A549 (cell line): ENCODE measurements around the gene KLKB1. TPM values are rescaled to one million over a fixed set of nuclear protein-coding genes. Genes with fewer than 3 reads are reported as not detected.

Experiments used
- ATAC-seq, 2 experiments: fragments of 200-7000 bp in 1 of 2; fragments of >200 bp in 1 of 2; cut with Nextera tagmentation in 1 of 2; cut with Tn5 transposase in 1 of 2; 3 replicates each; pipeline versions ENCODE4 v1.8.0 to v1.9.1; 2018 to 2020; ENCODE audit warnings: mild to moderate bottlenecking in 1 of 2, moderate library complexity in 1 of 2
- CTCF ChIA-PET: fragments of 300-600 bp; sonication (Branson Sonifier 250); formaldehyde crosslinking; extraction: SDS; loops from one replicate; lab custom pipeline; 2021; ENCODE audit warnings: antibody characterized with exemption, inconsistent platforms; lab: Yijun Ruan, JAX
- POLR2A ChIA-PET: fragments of 350-600 bp; formaldehyde crosslinking; extraction: SDS; loops from one replicate; lab custom pipeline; 2021; ENCODE audit warnings: antibody characterized with exemption, inconsistent platforms; lab: Yijun Ruan, JAX
- DNase-seq, 2 experiments: peaks; one replicate each; pipeline versions ENCODE4 v3.0.0 to v3.0.0-alpha.2; 2011 to 2016; ENCODE audit warnings: low read depth in 1 of 2, low spot score in 1 of 2
- FAIRE-seq: peaks from 2 replicates; lab custom pipeline; 2011; peaks lifted over from hg19 to GRCh38; lab: Jason Lieb, UNC
- H3K27ac ChIP-seq, 2 experiments: fragments of >200 bp; sonication (Bioruptor Twin); formaldehyde crosslinking; 3 replicates each; pipeline ENCODE4 v1.5.1; 2016 to 2017
- H3K4me1 ChIP-seq: fragments of >200 bp; sonication (Bioruptor Twin); formaldehyde crosslinking; 3 replicates; pipeline ENCODE4 v1.6.1; 2016
- H3K4me2 ChIP-seq: fragments of >200 bp; sonication (Bioruptor Twin); formaldehyde crosslinking; 3 replicates; pipeline ENCODE4 v1.6.1; 2016
- H3K4me3 ChIP-seq: fragments of >200 bp; sonication (Bioruptor Twin); formaldehyde crosslinking; 3 replicates; pipeline ENCODE4 v1.5.1; 2016
- H3K9me3 ChIP-seq: fragments of >200 bp; sonication (Bioruptor Twin); formaldehyde crosslinking; 3 replicates; pipeline ENCODE4 v1.6.1; 2016
- CEBPB ChIP-seq, 2 experiments: fragments of >200 bp in 1 of 2; sonication (Bioruptor Twin) in 1 of 2; formaldehyde crosslinking in 1 of 2; IDR thresholded peaks; 2 replicates each; pipeline ENCODE4 v1.6.1; 2012 to 2016
- CHD2 ChIP-seq: fragments of 150-350 bp; IDR thresholded peaks from 2 replicates; pipeline ENCODE4 v1.6.1; 2014; ENCODE audit warnings: low read length; ENCODE audit not compliant: partially characterized antibody
- EHMT2 ChIP-seq: fragments of 200-600 bp; sonication (generic); IDR thresholded peaks from 2 replicates; pipeline ENCODE4 v1.6.1; 2016; ENCODE audit warnings: antibody characterized with exemption, low read depth, mild to moderate bottlenecking, moderate library complexity
- EP300 ChIP-seq, 2 experiments: fragments of >200 bp; sonication (Bioruptor Twin); formaldehyde crosslinking; IDR thresholded peaks; 2 replicates in 1 of 2; 3 replicates in 1 of 2; pipeline ENCODE4 v1.6.1; 2016 to 2017
- ESRRA ChIP-seq: fragments of 150-350 bp; IDR thresholded peaks from 2 replicates; pipeline ENCODE4 v1.6.1; 2014; ENCODE audit warnings: mild to moderate bottlenecking, low read length, borderline replicate concordance
- FOSL2 ChIP-seq, 2 experiments: fragments of 450-650 bp in 1 of 2; fragments of >200 bp in 1 of 2; sonication (Bioruptor Twin) in 1 of 2; formaldehyde crosslinking; IDR thresholded peaks; 2 replicates each; pipeline versions ENCODE4 v1.5.0 to v1.6.1; 2016 to 2020; ENCODE audit warnings: mild to moderate bottlenecking in 1 of 2, moderate library complexity in 1 of 2
- HEYL ChIP-seq: fragments of 250-450 bp; sonication (Bioruptor Pico); IDR thresholded peaks from 2 replicates; pipeline ENCODE4 v1.8.0; 2021; ENCODE audit warnings: mild to moderate bottlenecking, moderate library complexity
- HOXA7 ChIP-seq: fragments of 250-450 bp; sonication (Bioruptor Pico); IDR thresholded peaks from 2 replicates; pipeline ENCODE4 v1.5.0; 2020; ENCODE audit warnings: mild to moderate bottlenecking, moderate library complexity
- JUNB ChIP-seq: fragments of >200 bp; sonication (Bioruptor Twin); formaldehyde crosslinking; IDR thresholded peaks from 2 replicates; pipeline ENCODE4 v1.6.1; 2016
- KDM5A ChIP-seq: fragments of 200-600 bp; sonication (generic); IDR thresholded peaks from 2 replicates; pipeline ENCODE4 v1.6.1; 2016; ENCODE audit warnings: antibody characterized with exemption, mild to moderate bottlenecking
- PHF8 ChIP-seq: fragments of 200-600 bp; sonication (generic); IDR thresholded peaks from 2 replicates; pipeline ENCODE4 v1.6.1; 2016; ENCODE audit warnings: low read depth, mild to moderate bottlenecking, antibody characterized with exemption, moderate library complexity, borderline replicate concordance
- RAD21 ChIP-seq, 2 experiments: fragments of >200 bp in 1 of 2; sonication (Bioruptor Twin) in 1 of 2; formaldehyde crosslinking in 1 of 2; IDR thresholded peaks in 1 of 2; conservative IDR thresholded peaks in 1 of 2; 2 replicates in 1 of 2; 3 replicates in 1 of 2; pipeline ENCODE4 v1.6.1; 2012 to 2018; ENCODE audit warnings: inconsistent platforms in 1 of 2
- SMC3 ChIP-seq: fragments of >200 bp; sonication (Bioruptor Twin); formaldehyde crosslinking; IDR thresholded peaks from 3 replicates; pipeline ENCODE4 v1.6.1; 2018; ENCODE audit warnings: inconsistent platforms
- SREBF2 ChIP-seq: fragments of 450-650 bp; IDR thresholded peaks from 2 replicates; pipeline ENCODE4 v1.6.1; 2014; ENCODE audit warnings: mild to moderate bottlenecking, moderate library complexity
- ZNF302 ChIP-seq: fragments of 250-450 bp; sonication (Bioruptor Pico); IDR thresholded peaks from 2 replicates; pipeline ENCODE4 v1.9.0; 2021; ENCODE audit warnings: inconsistent platforms, mild to moderate bottlenecking, moderate library complexity
- ZSCAN20 ChIP-seq: fragments of 250-450 bp; sonication (Bioruptor Pico); IDR thresholded peaks from 2 replicates; pipeline ENCODE4 v1.8.0; 2022; ENCODE audit warnings: mild to moderate bottlenecking, moderate library complexity
- WGBS: methylation state at CpG from one replicate; pipeline ENCODE4 v1.1.6; 2017; ENCODE audit errors: missing lambda C conversion rate; 5-methylcytosine and 5-hydroxymethylcytosine counted together
- polyA plus RNA-seq, 4 experiments: library from polyadenylated mRNA; depleted of rRNA in 3 of 4; stranded (reverse); fragments of >200 nt; fragmentation: RNase III in 1 of 4; extraction: RNeasy Plus Mini Kit Qiagen cat#74134 plus additional on column Dnase treatment in 1 of 4; gene quantifications; 2 replicates in 3 of 4; 3 replicates in 1 of 4; pipeline ENCODE4 v1.2.3, GENCODE V29; 2011 to 2017
- TF ChIP-seq, protein P1 (sequence below): fragments of 150-350 bp; IDR thresholded peaks from 2 replicates; pipeline ENCODE4 v1.6.1; 2014; ENCODE audit warnings: low read depth, mild to moderate bottlenecking, low read length
- TF ChIP-seq, protein P2 (sequence below): fragments of >200 bp; sonication (Bioruptor Twin); formaldehyde crosslinking; IDR thresholded peaks from 3 replicates; pipeline ENCODE4 v1.5.1; 2016
- TF ChIP-seq, protein P3 (sequence below): fragments of 450-650 bp; IDR thresholded peaks from 2 replicates; pipeline ENCODE4 v1.6.1; 2014; ENCODE audit warnings: antibody characterized with exemption
- TF ChIP-seq, protein P4 (sequence below): fragments of 250-450 bp; sonication (Bioruptor Pico); IDR thresholded peaks from 2 replicates; pipeline ENCODE4 v1.5.0; 2020; ENCODE audit warnings: low read depth, mild to moderate bottlenecking, moderate library complexity
- TF ChIP-seq, protein P5 (sequence below): IDR thresholded peaks from 2 replicates; pipeline ENCODE4 v1.6.1; 2012
- TF ChIP-seq, protein P6 (sequence below): IDR thresholded peaks from 2 replicates; pipeline ENCODE4 v1.6.1; 2012; ENCODE audit warnings: low read depth, borderline replicate concordance
- TF ChIP-seq, protein P7 (sequence below): IDR thresholded peaks from 2 replicates; pipeline ENCODE4 v1.6.1; 2012

KLKB1 gene
- polyA plus RNA-seq, 2 of the 4 experiments (the other 2 are of a cell fraction) = 0.08 TPM; not detected in 1

DNA sequence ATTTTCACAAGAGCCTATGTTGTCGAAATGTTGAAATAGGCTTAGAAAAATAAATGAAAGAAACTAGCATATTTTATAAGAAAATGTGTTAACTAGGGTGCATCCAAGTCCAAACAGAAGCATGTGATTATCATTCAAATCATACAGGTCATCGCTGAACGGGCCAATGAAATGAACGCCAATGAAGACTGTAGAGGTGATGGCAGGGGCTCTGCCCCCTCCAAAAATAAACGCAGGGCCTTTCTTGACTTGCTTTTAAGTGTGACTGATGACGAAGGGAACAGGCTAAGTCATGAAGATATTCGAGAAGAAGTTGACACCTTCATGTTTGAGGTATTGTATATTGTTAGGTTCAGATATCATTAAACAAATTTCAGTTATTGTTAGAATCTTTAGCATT lies 26.3 kb upstream of the KLKB1 start:
- Histone ChIP-seq H3K27ac (no peak overlapping the region), H3K4me1 (no peaks in the 10 kb centered on the region), H3K4me2 (no peak overlapping the region), H3K4me3 (no peak overlapping the region), H3K9me3 (no peaks in the 10 kb centered on the region)
- DNase-seq = no peak
- WGBS = 88% methylated on average over 7 of the region's 7 CpGs
- TF ChIP-seq PHF8 (no peak), EHMT2 (no peak), SMC3 (no peak), ESRRA (no peak)
- TF ChIP-seq, protein P1, sequence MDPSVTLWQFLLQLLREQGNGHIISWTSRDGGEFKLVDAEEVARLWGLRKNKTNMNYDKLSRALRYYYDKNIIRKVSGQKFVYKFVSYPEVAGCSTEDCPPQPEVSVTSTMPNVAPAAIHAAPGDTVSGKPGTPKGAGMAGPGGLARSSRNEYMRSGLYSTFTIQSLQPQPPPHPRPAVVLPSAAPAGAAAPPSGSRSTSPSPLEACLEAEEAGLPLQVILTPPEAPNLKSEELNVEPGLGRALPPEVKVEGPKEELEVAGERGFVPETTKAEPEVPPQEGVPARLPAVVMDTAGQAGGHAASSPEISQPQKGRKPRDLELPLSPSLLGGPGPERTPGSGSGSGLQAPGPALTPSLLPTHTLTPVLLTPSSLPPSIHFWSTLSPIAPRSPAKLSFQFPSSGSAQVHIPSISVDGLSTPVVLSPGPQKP = no peak
- POLR2A ChIA-PET = no interaction called here
- CTCF ChIA-PET = interaction anchor here (1.1 kb wide), 1 partner anchor 40 kb away, joined by 6 read pairs; no protein-coding TSS in a partner anchor
- FAIRE-seq = no peak
- ATAC-seq = no peak

DNA sequence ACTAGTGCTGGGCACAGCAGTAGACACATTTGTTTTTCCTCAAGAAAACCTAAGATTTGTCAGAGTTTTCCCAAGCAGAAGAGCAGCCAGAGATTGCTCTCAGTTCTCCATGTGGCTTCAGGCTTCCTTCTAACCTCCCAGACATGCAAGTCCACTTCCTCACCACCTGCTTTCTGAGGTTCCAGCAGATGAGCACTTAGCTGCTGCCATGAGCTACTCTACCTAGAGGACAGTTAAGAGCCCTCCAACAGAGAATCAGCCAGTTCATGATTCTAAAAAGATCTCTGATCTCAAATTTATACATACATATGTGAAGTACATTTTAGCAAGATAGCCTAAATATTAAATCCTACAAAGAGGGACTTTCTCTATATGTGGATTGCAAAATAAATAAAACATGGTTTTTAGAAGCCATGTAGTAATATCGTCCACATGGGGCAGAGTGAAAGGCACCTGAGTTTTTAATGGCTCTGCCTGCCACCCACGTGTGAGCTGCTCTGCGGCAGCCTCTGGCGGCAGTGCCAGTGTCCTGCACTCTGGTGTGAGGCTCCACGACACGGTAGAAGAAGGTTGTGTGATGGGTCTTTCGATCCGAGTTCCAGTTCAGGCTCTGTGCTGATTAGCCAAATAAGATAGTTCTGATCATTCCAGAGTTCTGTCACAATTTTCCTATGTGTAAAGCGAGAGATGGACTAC lies 25.6 kb upstream of the KLKB1 start:
- ATAC-seq = peak; percentile 98 to 100
- Histone ChIP-seq H3K4me3 (no peak overlapping the region), H3K9me3 (no peaks in the 10 kb centered on the region), H3K4me2 (peak overlapping the region; percentile 48; the same call in 2 of the 3 replicates), H3K4me1 (no peaks in the 10 kb centered on the region), H3K27ac (no peak overlapping the region)
- 11% methylated on average over 9 of the region's 9 CpGs for WGBS
- TF ChIP-seq CEBPB (IDR thresholded peaks at IDR 0.05) = no peak
- no peak for TF ChIP-seq ZSCAN20 (CRISPR knock-in tag)
- TF ChIP-seq, protein P2, sequence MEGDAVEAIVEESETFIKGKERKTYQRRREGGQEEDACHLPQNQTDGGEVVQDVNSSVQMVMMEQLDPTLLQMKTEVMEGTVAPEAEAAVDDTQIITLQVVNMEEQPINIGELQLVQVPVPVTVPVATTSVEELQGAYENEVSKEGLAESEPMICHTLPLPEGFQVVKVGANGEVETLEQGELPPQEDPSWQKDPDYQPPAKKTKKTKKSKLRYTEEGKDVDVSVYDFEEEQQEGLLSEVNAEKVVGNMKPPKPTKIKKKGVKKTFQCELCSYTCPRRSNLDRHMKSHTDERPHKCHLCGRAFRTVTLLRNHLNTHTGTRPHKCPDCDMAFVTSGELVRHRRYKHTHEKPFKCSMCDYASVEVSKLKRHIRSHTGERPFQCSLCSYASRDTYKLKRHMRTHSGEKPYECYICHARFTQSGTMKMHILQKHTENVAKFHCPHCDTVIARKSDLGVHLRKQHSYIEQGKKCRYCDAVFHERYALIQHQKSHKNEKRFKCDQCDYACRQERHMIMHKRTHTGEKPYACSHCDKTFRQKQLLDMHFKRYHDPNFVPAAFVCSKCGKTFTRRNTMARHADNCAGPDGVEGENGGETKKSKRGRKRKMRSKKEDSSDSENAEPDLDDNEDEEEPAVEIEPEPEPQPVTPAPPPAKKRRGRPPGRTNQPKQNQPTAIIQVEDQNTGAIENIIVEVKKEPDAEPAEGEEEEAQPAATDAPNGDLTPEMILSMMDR = peak; percentile 45; the same call in 2 of the 3 replicates
- TF ChIP-seq, protein P3, sequence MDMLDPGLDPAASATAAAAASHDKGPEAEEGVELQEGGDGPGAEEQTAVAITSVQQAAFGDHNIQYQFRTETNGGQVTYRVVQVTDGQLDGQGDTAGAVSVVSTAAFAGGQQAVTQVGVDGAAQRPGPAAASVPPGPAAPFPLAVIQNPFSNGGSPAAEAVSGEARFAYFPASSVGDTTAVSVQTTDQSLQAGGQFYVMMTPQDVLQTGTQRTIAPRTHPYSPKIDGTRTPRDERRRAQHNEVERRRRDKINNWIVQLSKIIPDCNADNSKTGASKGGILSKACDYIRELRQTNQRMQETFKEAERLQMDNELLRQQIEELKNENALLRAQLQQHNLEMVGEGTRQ = peak; percentile 42
- TF ChIP-seq HEYL (CRISPR knock-in tag) = no peak
- TF ChIP-seq SREBF2 = no peak
- no peak for TF ChIP-seq KDM5A
- TF ChIP-seq, protein P4, sequence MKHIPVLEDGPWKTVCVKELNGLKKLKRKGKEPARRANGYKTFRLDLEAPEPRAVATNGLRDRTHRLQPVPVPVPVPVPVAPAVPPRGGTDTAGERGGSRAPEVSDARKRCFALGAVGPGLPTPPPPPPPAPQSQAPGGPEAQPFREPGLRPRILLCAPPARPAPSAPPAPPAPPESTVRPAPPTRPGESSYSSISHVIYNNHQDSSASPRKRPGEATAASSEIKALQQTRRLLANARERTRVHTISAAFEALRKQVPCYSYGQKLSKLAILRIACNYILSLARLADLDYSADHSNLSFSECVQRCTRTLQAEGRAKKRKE (CRISPR knock-in tag) = no peak
- TF ChIP-seq SMC3 = peak; percentile 38; the same call in 1 of the 3 replicates
- TF ChIP-seq HOXA7 (CRISPR knock-in tag) = no peak
- TF ChIP-seq, protein P5, sequence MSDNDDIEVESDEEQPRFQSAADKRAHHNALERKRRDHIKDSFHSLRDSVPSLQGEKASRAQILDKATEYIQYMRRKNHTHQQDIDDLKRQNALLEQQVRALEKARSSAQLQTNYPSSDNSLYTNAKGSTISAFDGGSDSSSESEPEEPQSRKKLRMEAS = peak; percentile 81
- no peak for TF ChIP-seq FOSL2 (IDR thresholded peaks at IDR 0.05)
- no peak for TF ChIP-seq FOSL2 (CRISPR knock-in tag; IDR thresholded peaks at IDR 0.05)
- peak; percentile 16 to 46; a peak in 2 of 5 replicates for TF ChIP-seq RAD21 (conservative IDR thresholded peaks at IDR 0.05 in 1 of 2, IDR thresholded peaks at IDR 0.05 in 1 of 2)
- TF ChIP-seq CHD2 = no peak
- TF ChIP-seq, protein P6, sequence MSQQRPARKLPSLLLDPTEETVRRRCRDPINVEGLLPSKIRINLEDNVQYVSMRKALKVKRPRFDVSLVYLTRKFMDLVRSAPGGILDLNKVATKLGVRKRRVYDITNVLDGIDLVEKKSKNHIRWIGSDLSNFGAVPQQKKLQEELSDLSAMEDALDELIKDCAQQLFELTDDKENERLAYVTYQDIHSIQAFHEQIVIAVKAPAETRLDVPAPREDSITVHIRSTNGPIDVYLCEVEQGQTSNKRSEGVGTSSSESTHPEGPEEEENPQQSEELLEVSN = no peak
- no peak for TF ChIP-seq ESRRA
- no peak for TF ChIP-seq ZNF302 (CRISPR knock-in tag)
- no peak for TF ChIP-seq JUNB
- TF ChIP-seq EHMT2 = no peak
- TF ChIP-seq, protein P7, sequence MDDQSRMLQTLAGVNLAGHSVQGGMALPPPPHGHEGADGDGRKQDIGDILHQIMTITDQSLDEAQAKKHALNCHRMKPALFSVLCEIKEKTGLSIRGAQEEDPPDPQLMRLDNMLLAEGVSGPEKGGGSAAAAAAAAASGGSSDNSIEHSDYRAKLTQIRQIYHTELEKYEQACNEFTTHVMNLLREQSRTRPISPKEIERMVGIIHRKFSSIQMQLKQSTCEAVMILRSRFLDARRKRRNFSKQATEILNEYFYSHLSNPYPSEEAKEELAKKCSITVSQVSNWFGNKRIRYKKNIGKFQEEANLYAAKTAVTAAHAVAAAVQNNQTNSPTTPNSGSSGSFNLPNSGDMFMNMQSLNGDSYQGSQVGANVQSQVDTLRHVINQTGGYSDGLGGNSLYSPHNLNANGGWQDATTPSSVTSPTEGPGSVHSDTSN = no peak
- TF ChIP-seq EP300 (IDR thresholded peaks at IDR 0.05) = no peak
- FAIRE-seq = no peak
- peak; percentile 64 to 67 for DNase-seq
- POLR2A ChIA-PET = no interaction called here
- CTCF ChIA-PET = interaction anchor here (1.1 to 1.4 kb wide), 2 partner anchors 10 to 40 kb away, joined by 3 to 6 read pairs; no protein-coding TSS in a partner anchor
